Loucy (cell line): ENCODE data around the gene ABCE1.

Experiments
- CTCF ChIP-seq: fragments of 200-600 bp; sonication (generic); conservative IDR thresholded peaks from 2 replicates; pipeline ENCODE4 v1.5.1; 2014; ENCODE audit warnings: mild to moderate bottlenecking, antibody characterized with exemption, low read length
- EZH2phosphoT487 ChIP-seq: fragments of 200-600 bp; IDR thresholded peaks from 2 replicates; pipeline ENCODE4 v1.6.1; 2018; ENCODE audit warnings: antibody characterized with exemption, mild to moderate bottlenecking, moderate library complexity, borderline replicate concordance

GRCh38 chr4:145102619-145103018 is 4.5 kb downstream of the ABCE1 start:
- TF ChIP-seq CTCF, result no peak
- TF ChIP-seq EZH2phosphoT487, result no peak
